ENCODE measurements around the gene CKAP5.
"Not testable (repeated sequence)": the region's sequence is repeated elsewhere in the genome, so short reads cannot be mapped to it uniquely, and the experiment has no call there.

Gene CKAP5

GRCh38 chr11:46850829-46851380, 4.8 kb upstream of the CKAP5 start:
- DNase-seq: peak; percentile 23

- DNase-seq: no peak
Measured at GRCh38 chr11:46849631-46850030, 3.6 kb upstream of the CKAP5 start.

- no peak for DNase-seq
Measured at GRCh38 chr11:46846510-46846830, 390 bp upstream of the CKAP5 start.

- no peak for DNase-seq
Measured at GRCh38 chr11:46845440-46845739, 690 bp downstream of the CKAP5 start.

GRCh38 chr11:46840116-46840515, 6.0 kb downstream of the CKAP5 start:
- DNase-seq: no peak

GRCh38 chr11:46838501-46838900, 7.6 kb downstream of the CKAP5 start:
- no peak for DNase-seq

GRCh38 chr11:46837860-46838259, 8.2 kb downstream of the CKAP5 start:
- no peak for DNase-seq

GRCh38 chr11:46836870-46837269, 9.2 kb downstream of the CKAP5 start:
- no peak for DNase-seq

- no peak for DNase-seq
Measured at GRCh38 chr11:46836431-46836830, 9.6 kb downstream of the CKAP5 start.

- no peak for DNase-seq
Measured at GRCh38 chr11:46835897-46836296, 10.2 kb downstream of the CKAP5 start.

GRCh38 chr11:46834821-46835220, 11.3 kb downstream of the CKAP5 start:
- no peak for DNase-seq

- DNase-seq: no peak
Measured at GRCh38 chr11:46832511-46833214, 13.4 kb downstream of the CKAP5 start.

- no peak for DNase-seq
Measured at GRCh38 chr11:46827995-46828394, 18.1 kb downstream of the CKAP5 start.

- peak; percentile 84 for DNase-seq
Measured at GRCh38 chr11:46826310-46827044, 19.6 kb downstream of the CKAP5 start.

GRCh38 chr11:46808799-46809431, 37.2 kb downstream of the CKAP5 start:
- DNase-seq: peak; percentile 30

- DNase-seq: no peak
Measured at GRCh38 chr11:46801694-46802470, 44.2 kb downstream of the CKAP5 start.

GRCh38 chr11:46800177-46800576, 45.9 kb downstream of the CKAP5 start:
- no peak for DNase-seq

- not testable (repeated sequence) for DNase-seq
Measured at GRCh38 chr11:46799725-46800124, 46.4 kb downstream of the CKAP5 start.

GRCh38 chr11:46778416-46778815, 67.7 kb downstream of the CKAP5 start:
- DNase-seq: no peak

GRCh38 chr11:46776878-46777277, 69.2 kb downstream of the CKAP5 start:
- no peak for DNase-seq

GRCh38 chr11:46769636-46770221, 76.4 kb downstream of the CKAP5 start:
- DNase-seq: no peak

- no peak for DNase-seq
Measured at GRCh38 chr11:46766656-46767055, 79.4 kb downstream of the CKAP5 start.

- DNase-seq: no peak
Measured at GRCh38 chr11:46762248-46762647, 83.8 kb downstream of the CKAP5 start.
